ENCODE measurements around the gene ZNG1A.
"Not testable (repeated sequence)": the region's sequence is repeated elsewhere in the genome, so short reads cannot be mapped to it uniquely, and the experiment has no call there.

Gene ZNG1A

DNA sequence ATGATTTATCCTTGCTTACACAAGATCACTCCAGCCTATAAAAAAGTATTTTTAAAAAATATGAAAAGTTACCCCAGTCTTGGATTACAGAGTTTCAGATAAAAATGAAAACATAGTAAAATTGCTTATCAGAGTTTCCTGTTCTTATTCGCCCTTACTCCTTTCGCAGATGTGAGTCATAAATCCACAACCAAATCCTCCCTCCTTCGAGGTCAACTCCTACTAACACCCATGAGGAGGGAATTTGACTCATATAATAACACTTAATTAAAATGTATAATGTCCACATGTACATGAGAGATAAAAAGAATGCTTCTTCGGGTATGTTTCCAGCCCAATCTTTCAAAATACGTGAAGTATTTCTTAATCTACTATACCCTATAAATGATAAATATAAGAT lies 84.5 kb downstream of the ZNG1A start:
- not testable (repeated sequence) for H3K4me3 Mint-ChIP-seq; H3K36me3 Mint-ChIP-seq (ENCODE audit: low read depth); H3K9me3 Mint-ChIP-seq; DNase-seq (ENCODE audit: low spot score); H3K27ac Mint-ChIP-seq; H3K27me3 Mint-ChIP-seq (ENCODE audit: low read depth); H3K4me1 Mint-ChIP-seq (ENCODE audit: low read depth)

DNA sequence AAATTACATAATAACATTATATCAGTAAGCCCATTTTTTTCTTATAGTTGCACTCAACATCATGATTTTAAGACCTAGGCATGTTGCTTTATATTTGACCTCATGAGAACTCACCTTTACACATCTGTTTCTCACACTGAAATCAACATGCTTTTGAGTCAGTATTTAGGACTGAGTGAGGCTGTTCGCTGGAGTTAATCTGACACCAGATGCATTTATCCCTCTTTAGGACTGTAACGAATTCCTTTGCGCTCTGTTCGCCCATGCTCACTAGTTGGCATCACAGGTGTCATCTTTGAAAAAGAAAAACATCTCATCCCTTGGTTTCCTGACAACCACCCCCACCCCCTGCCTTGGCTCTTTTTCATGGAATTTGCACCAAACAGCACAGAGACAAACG lies 84.9 kb downstream of the ZNG1A start:
- H3K27me3 Mint-ChIP-seq (ENCODE audit: low read depth); H3K4me3 Mint-ChIP-seq; H3K4me1 Mint-ChIP-seq (ENCODE audit: low read depth); H3K36me3 Mint-ChIP-seq (ENCODE audit: low read depth); H3K9me3 Mint-ChIP-seq; DNase-seq (ENCODE audit: low spot score); H3K27ac Mint-ChIP-seq: not testable (repeated sequence)

DNA sequence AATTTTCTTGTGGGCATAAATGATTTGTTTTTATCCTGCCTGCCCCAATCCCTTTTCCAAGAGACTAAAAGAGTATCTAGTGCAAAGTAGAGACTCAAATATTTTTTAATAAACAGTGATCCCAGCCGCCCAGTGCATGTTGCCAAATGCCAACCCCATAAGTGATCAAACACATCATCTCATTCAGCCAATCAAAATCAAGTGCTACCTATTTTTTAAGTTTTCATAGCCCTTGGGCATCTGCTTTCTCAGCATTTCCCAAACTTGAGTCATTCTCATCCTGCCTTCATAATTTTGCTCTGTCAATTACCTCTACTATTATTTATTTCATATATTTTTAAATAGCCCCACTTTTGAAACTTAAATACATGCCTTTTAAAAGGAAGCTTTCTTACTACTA lies 88.0 kb downstream of the ZNG1A start:
- H3K9me3 Mint-ChIP-seq, H3K4me3 Mint-ChIP-seq: not testable (repeated sequence)

DNA sequence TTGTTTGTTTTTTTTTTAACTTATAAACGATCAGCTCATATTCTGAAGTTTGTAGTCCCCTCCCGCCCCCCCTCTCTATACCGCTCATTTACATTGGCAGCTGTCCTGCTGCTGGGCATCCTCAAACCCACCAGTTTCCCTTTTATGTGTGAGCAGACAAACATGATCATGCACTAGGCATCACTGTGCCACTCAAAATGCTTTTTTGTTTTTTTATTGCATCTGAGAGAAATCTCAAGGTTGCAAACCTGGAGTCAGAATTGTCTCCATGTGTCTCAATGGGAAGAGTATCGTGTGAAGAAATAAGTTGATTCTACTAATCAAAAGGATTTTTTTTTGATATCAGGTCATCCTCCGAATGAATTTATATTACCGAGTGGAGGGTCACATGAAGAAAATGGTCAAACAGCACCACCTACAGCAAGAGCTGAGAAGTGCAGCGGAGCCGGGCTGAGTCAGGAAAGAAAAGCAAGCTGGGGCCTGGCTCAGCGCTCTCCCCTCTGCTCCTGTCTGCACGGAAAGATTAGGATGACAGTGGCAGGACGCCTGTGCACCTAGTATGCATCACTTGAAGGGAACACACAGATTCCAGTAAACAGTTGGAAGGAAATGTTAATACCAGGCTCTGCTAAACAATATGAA lies 90.3 kb downstream of the ZNG1A start:
- H3K27ac Mint-ChIP-seq; H3K36me3 Mint-ChIP-seq (ENCODE audit: low read depth); H3K4me1 Mint-ChIP-seq (ENCODE audit: low read depth); DNase-seq (ENCODE audit: low spot score); H3K4me3 Mint-ChIP-seq; H3K9me3 Mint-ChIP-seq: not testable (repeated sequence)
- peaks cover 20% of the 10 kb centered on the region for H3K27me3 Mint-ChIP-seq (ENCODE audit: low read depth)

More for the DNA sequence above, 88.0 kb downstream of the ZNG1A start:
- H3K36me3 Mint-ChIP-seq (ENCODE audit: low read depth); H3K4me1 Mint-ChIP-seq (ENCODE audit: low read depth); H3K27ac Mint-ChIP-seq; DNase-seq (ENCODE audit: low spot score): not testable (repeated sequence)
- peaks cover 18% of the 10 kb centered on the region for H3K27me3 Mint-ChIP-seq (ENCODE audit: low read depth)

DNA sequence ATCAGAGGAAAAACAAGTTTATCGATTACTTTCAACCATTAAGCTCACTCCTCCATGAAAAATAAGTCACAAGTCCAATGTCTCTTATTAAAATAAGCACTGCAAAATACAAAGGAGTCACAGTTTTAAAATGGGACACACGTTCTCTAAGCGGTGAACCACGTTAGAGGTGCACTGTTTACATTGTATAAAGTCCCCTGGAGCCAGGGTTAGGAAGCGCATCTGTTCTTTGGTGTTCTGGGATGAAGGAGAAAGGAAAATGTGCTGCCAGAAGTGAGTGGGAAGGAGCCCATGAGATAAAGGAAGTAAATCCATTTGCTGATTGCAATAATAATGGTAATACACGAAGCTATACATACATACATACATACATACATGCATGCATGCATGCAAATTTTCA lies 91.0 kb downstream of the ZNG1A start:
- H3K9me3 Mint-ChIP-seq; H3K27ac Mint-ChIP-seq; H3K4me3 Mint-ChIP-seq; H3K4me1 Mint-ChIP-seq (ENCODE audit: low read depth); H3K36me3 Mint-ChIP-seq (ENCODE audit: low read depth); DNase-seq (ENCODE audit: low spot score): not testable (repeated sequence)
- H3K27me3 Mint-ChIP-seq (ENCODE audit: low read depth) = peaks cover 20% of the 10 kb centered on the region

DNA sequence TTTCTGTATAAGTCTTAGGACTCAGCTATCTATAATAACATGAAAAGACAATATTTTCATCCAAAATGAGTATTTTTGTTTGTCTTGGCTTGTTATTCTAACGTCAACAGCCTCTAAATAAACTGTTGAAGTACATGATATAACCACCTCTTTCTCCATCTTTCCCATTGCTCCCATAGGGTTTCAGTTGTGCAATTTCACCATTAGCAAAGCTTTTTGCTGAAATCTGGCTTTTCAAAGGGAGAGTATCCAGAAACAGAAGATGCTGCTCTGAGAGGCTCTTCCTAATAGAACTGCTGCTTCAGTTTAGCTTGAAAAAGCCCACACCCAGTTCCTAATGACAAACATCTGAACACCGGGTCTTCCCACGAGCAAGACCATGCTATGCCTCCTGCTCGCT lies 91.8 kb downstream of the ZNG1A start:
- DNase-seq (ENCODE audit: low spot score); H3K27ac Mint-ChIP-seq; H3K4me1 Mint-ChIP-seq (ENCODE audit: low read depth); H3K4me3 Mint-ChIP-seq; H3K36me3 Mint-ChIP-seq (ENCODE audit: low read depth); H3K9me3 Mint-ChIP-seq: not testable (repeated sequence)
- peaks cover 20% of the 10 kb centered on the region for H3K27me3 Mint-ChIP-seq (ENCODE audit: low read depth)

DNA sequence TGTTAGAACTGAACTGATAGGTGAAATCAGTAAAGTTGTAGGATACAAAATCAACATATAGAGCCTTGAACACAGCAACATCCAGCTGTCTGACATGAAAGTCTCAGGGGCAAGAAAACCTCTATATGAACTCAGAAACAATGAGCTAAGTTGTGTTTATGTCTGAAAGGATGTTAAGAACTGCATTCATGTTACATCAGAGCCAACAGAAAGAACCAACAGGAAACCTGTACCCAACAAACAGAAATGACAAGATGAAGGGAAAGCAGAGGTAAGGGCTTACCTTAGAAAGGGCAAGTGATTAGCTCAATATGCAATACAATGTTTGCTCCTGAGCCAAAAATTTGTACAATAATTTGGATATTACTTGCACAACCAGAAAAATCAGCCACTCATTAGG lies 92.2 kb downstream of the ZNG1A start:
- H3K36me3 Mint-ChIP-seq (ENCODE audit: low read depth); H3K4me1 Mint-ChIP-seq (ENCODE audit: low read depth); H3K9me3 Mint-ChIP-seq; DNase-seq (ENCODE audit: low spot score); H3K27ac Mint-ChIP-seq; H3K4me3 Mint-ChIP-seq: not testable (repeated sequence)
- peaks cover 21% of the 10 kb centered on the region for H3K27me3 Mint-ChIP-seq (ENCODE audit: low read depth)

DNA sequence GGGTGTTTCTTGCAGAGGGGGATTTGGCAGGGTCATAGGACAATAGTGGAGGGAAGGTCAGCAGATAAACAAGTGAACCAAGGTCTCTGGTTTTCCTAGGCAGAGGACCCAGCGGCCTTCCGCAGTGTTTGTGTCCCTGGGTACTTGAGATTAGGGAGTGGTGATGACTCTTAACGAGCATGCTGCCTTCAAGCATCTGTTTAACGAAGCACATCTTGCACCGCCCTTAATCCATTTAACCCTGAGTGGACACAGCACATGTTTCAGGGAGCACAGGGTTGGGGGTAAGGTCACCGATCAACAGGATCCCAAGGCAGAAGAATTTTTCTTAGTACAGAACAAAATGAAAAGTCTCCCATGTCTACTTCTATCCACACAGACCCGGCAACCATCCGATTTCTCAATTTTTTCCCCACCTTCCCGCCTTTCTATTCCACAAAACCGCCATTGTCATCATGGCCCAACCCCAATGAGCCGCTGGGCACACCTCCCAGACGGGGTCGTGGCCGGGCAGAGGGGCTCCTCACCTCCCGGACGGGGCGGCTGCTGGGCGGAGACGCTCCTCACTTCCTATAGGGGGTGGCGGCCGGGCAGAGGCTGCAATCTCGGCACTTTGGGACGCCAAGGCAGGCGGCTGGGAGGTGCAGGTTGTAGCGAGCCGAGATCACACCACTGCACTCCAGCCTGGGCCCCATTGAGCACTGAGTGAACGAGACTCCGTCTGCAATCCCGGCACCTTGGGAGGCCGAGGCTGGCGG lies 95.7 kb downstream of the ZNG1A start:
- not testable (repeated sequence) for H3K4me3 Mint-ChIP-seq; DNase-seq (ENCODE audit: low spot score); H3K36me3 Mint-ChIP-seq (ENCODE audit: low read depth); H3K4me1 Mint-ChIP-seq (ENCODE audit: low read depth); H3K9me3 Mint-ChIP-seq; H3K27ac Mint-ChIP-seq
- H3K27me3 Mint-ChIP-seq (ENCODE audit: low read depth) = peaks cover 24% of the 10 kb centered on the region

DNA sequence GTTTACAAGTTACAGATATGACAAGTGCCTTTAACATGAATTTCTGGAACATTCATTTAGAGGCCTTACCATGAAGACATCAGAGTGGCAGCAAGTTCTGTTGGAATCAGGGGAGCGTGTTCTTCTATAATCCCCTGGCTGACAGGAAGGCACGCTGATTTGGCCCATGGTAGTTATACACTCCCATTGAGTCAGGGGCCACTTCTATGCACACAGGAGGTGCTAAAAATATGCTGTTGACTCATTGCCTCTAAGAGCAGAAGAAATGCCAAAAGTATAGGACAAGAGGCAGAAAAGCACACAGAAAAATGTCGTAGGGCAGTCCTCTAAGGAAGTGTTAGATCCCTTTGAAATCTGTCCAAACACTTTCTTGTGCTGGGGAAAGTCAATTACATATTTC lies 100.5 kb downstream of the ZNG1A start:
- not testable (repeated sequence) for H3K36me3 Mint-ChIP-seq (ENCODE audit: low read depth); H3K9me3 Mint-ChIP-seq; H3K4me3 Mint-ChIP-seq; H3K4me1 Mint-ChIP-seq (ENCODE audit: low read depth); DNase-seq (ENCODE audit: low spot score); H3K27ac Mint-ChIP-seq
- peaks cover 31% of the 10 kb centered on the region for H3K27me3 Mint-ChIP-seq (ENCODE audit: low read depth)

DNA sequence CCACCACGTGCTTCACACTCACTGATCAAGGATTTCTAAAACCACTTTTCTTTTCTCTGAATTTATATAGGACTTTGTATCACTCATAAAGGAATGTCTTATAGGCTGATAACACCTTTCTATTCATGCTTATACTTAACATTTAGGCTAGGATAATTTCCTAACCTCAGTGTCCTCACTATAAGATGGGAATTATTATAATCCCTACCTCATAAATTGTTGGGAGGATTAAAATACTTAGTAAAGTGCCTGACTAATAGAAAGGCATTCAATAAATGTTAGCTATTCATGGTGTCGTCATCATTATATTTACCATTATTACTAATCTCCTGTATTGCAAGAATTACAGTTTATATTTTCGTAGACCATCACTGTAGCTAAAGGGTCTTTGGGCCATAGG lies 102.5 kb downstream of the ZNG1A start:
- H3K36me3 Mint-ChIP-seq (ENCODE audit: low read depth); H3K9me3 Mint-ChIP-seq; H3K4me1 Mint-ChIP-seq (ENCODE audit: low read depth); H3K4me3 Mint-ChIP-seq; H3K27ac Mint-ChIP-seq; DNase-seq (ENCODE audit: low spot score): not testable (repeated sequence)
- peaks cover 31% of the 10 kb centered on the region for H3K27me3 Mint-ChIP-seq (ENCODE audit: low read depth)

DNA sequence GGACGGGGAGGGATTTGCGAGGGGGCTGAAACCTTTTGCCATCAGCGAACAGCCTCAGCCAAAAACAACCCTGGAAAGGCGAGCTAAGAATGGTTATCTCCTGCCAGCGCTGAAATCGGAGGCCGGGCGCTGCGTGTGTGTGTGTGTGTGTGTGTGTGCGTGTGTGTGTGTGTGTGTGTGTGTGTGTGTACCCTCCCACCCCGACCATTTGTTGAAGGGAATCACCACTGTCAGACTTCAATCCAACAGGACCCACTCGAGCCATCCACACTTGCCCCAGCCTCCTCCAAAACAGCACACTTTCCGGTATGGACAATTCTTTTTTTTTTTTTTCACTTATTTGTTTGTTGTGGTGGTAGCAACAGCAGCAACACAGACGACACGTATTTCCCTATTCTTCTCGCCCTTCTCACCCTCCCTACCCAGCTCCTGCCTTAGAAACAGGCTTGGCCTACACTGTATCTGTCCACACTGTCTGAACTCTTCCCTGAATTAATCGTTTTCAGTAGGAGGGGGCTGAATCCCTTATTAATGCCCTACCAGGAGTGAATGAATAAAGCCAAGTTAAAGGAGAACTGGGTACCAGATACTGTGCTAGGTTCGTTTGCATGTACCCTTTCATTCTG lies 104.8 kb downstream of the ZNG1A start:
- H3K4me1 Mint-ChIP-seq (ENCODE audit: low read depth); H3K36me3 Mint-ChIP-seq (ENCODE audit: low read depth); H3K9me3 Mint-ChIP-seq; H3K27ac Mint-ChIP-seq; DNase-seq (ENCODE audit: low spot score): not testable (repeated sequence)
- peak overlapping the region; percentile 52 for H3K4me3 Mint-ChIP-seq
- peaks cover 27% of the 10 kb centered on the region for H3K27me3 Mint-ChIP-seq (ENCODE audit: low read depth)

DNA sequence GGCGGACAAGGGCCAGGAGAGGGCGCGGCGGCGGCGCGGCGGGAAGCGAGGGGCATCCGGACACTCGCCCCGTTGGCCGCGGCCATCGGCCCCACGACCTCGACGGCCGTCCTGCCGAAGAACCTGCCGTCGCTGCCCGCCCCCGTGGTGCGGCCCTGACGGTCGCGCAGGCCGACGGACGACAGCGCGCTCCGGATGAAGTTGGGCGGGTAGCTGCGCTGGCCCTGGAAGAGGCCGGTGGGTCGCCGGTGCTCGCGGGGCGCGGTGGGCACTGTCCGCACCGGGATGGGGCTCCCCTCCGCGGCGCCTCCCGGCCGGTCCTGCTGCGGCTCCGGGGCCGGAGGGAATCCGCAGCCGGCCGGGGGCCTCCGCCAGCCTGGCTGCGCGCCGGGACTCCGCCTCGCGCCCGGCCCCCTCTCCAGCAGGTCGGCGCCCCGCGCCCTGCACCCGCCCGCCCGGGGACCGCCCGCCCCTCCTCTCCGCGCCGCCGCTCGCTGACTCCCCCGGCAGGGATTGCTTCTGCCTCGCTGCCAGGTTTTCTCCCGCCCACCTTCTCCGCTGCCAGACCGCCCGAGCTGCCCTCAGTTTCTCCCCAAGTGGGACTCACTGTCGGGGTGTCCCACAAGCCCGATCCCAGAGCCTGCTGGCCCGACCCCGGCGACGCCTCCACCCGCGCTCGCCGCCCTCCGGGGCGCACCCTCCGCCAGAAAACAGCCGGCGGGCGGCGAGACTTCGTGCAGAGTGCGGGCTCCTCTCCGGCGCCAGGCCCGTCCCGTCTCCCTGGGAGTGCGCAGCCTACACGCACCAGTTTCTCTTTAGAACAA lies 105.6 kb downstream of the ZNG1A start:
- Mint-ChIP-seq H3K27me3 (ENCODE audit: low read depth) (peaks cover 27% of the 10 kb centered on the region), H3K4me3 (peak overlapping the region; percentile 52)
- not testable (repeated sequence) for H3K4me1 Mint-ChIP-seq (ENCODE audit: low read depth); DNase-seq (ENCODE audit: low spot score); H3K9me3 Mint-ChIP-seq; H3K36me3 Mint-ChIP-seq (ENCODE audit: low read depth); H3K27ac Mint-ChIP-seq

All from T-helper 2 cell treated with Interferon-gamma antibody and Interleukin-4, amounts not matched to agents 5 μg/mL and 100 μg/mL, for 36 hours (primary cell).